Endothelial cell of umbilical vein (primary cell): ENCODE results near the gene MAP4K5. TPM values are rescaled to one million over a fixed set of nuclear protein-coding genes. Genes with fewer than 3 reads are reported as not detected.

Source experiments
- BruUV-seq: library from RNA; stranded (reverse); fragments of 400-500 nt; replicated peaks from 2 replicates; lab custom pipeline; 2021; lab: Mats Ljungman, UMichigan
- CTCF ChIA-PET: fragments of 300-600, 350-600 bp; sonication (Branson Sonifier 250); formaldehyde crosslinking; loops from one replicate; lab custom pipeline; 2021; ENCODE audit warnings: antibody characterized with exemption, inconsistent platforms; lab: Charles Lee
- POLR2A ChIA-PET: fragments of 300-600, 350-600 bp; sonication (Branson Sonifier 250); formaldehyde crosslinking; loops from one replicate; lab custom pipeline; 2021; ENCODE audit warnings: antibody characterized with exemption, inconsistent platforms; lab: Charles Lee
- DNase-seq: peaks from one replicate; pipeline ENCODE4 v3.0.0-alpha.2; 2011; ENCODE audit warnings: low read depth, low spot score
- FAIRE-seq: peaks from 2 replicates; lab custom pipeline; 2011; peaks lifted over from hg19 to GRCh38; lab: Jason Lieb, UNC
- H2AFZ ChIP-seq: 2 replicates; pipeline ENCODE4 v1.6.0; 2012; ENCODE audit warnings: low read depth, low read length, control low read depth, inconsistent platforms
- H3K27ac ChIP-seq: 2 replicates; pipeline ENCODE4 v1.5.1; 2011; ENCODE audit warnings: low read depth, mild to moderate bottlenecking, control low read depth, low read length, moderate library complexity; ENCODE audit not compliant: insufficient read depth
- H3K27me3 ChIP-seq, 2 experiments: 2 replicates each; pipeline versions ENCODE4 v1.6.0 to v1.6.1; 2011; ENCODE audit warnings: low read length in 2 of 2, mixed read lengths in 1 of 2; ENCODE audit not compliant: control insufficient read depth in 2 of 2, insufficient read depth in 2 of 2
- H3K36me3 ChIP-seq, 2 experiments: 2 replicates in 1 of 2; 3 replicates in 1 of 2; pipeline ENCODE4 v1.5.1; 2011; ENCODE audit warnings: low read length in 2 of 2, mild to moderate bottlenecking in 1 of 2, moderate library complexity in 1 of 2; ENCODE audit not compliant: control insufficient read depth in 2 of 2, insufficient read depth in 2 of 2; ENCODE audit errors: extremely low read depth in 1 of 2
- H3K4me1 ChIP-seq: 3 replicates; pipeline ENCODE4 v1.5.1; 2011; ENCODE audit warnings: mild to moderate bottlenecking, low read length; ENCODE audit not compliant: control insufficient read depth, insufficient read depth; ENCODE audit errors: extremely low read depth
- H3K4me2 ChIP-seq: 2 replicates; pipeline ENCODE4 v1.6.1; 2011; ENCODE audit warnings: low read length, control low read depth, mixed read lengths; ENCODE audit not compliant: insufficient read depth
- H3K4me3 ChIP-seq, 3 experiments: fragments of 200-600 bp in 1 of 3; sonication (generic), shearing (Covaris generic) in 1 of 3; replicated peaks in 1 of 3; 2 replicates each; pipeline ENCODE4 v1.5.1; 2011 to 2016; ENCODE audit warnings: control low read depth in 3 of 3, low read length in 3 of 3, mild to moderate bottlenecking in 2 of 3, inconsistent platforms in 1 of 3, low read depth in 1 of 3, moderate library complexity in 1 of 3; ENCODE audit not compliant: insufficient read depth in 1 of 3
- H3K79me2 ChIP-seq: 2 replicates; pipeline ENCODE4 v1.6.0; 2012; ENCODE audit warnings: low read length, inconsistent platforms; ENCODE audit not compliant: control insufficient read depth, insufficient read depth
- H3K9ac ChIP-seq: replicated peaks from 2 replicates; pipeline ENCODE3; 2011; ENCODE audit warnings: low read length, control low read depth; ENCODE audit not compliant: insufficient read depth; ENCODE audit errors: extremely low read depth
- H3K9me1 ChIP-seq: replicated peaks from 3 replicates; pipeline ENCODE4 v1.6.0; 2011; ENCODE audit warnings: mild to moderate bottlenecking, low read length; ENCODE audit not compliant: control insufficient read depth, insufficient read depth; ENCODE audit errors: extremely low read depth
- H3K9me3 ChIP-seq: replicated peaks from 2 replicates; pipeline ENCODE4 v1.5.1; 2012; ENCODE audit warnings: low read length, inconsistent platforms; ENCODE audit not compliant: control insufficient read depth, insufficient read depth
- H4K20me1 ChIP-seq: replicated peaks from 2 replicates; pipeline ENCODE3; 2011; ENCODE audit warnings: mild to moderate bottlenecking, low read length; ENCODE audit not compliant: control insufficient read depth, insufficient read depth; ENCODE audit errors: extremely low read depth
- CTCF ChIP-seq, 2 donors: IDR thresholded peaks; 1 replicate in 1 of 2; 2 replicates in 1 of 2; pipeline ENCODE4 v1.5.1; 2011; ENCODE audit warnings: low read length in 2 of 2, mild to moderate bottlenecking in 2 of 2, moderate library complexity in 2 of 2, control low read depth in 1 of 2, inconsistent platforms in 1 of 2, low read depth in 1 of 2; ENCODE audit not compliant: insufficient read depth in 1 of 2; ENCODE audit errors: extremely low read depth in 1 of 2
- EZH2 ChIP-seq: IDR thresholded peaks from 2 replicates; pipeline ENCODE4 v1.6.1; 2012; ENCODE audit warnings: borderline replicate concordance, low read depth, mild to moderate bottlenecking, moderate library complexity, low read length, inconsistent platforms; ENCODE audit not compliant: severe bottlenecking
- FOS ChIP-seq: IDR thresholded peaks from 2 replicates; pipeline ENCODE4 v1.6.1; 2011; ENCODE audit warnings: mild to moderate bottlenecking, low read length, moderate library complexity, borderline replicate concordance; ENCODE audit not compliant: insufficient read depth
- GATA2 ChIP-seq: IDR thresholded peaks from 2 replicates; pipeline ENCODE4 v1.7.0; 2011; ENCODE audit warnings: low read depth, mild to moderate bottlenecking, moderate library complexity, mixed read lengths, low read length; ENCODE audit not compliant: insufficient read length, insufficient read depth
- JUN ChIP-seq: IDR thresholded peaks from 2 replicates; pipeline ENCODE4 v1.6.1; 2011; ENCODE audit warnings: borderline replicate concordance, low read depth; ENCODE audit not compliant: insufficient read length, insufficient read depth
- MYC ChIP-seq: IDR thresholded peaks from one replicate; pipeline ENCODE4 v1.6.1; 2011; ENCODE audit warnings: mild to moderate bottlenecking, low read depth, low read length
- POLR2AphosphoS5 ChIP-seq: IDR thresholded peaks from 2 replicates; pipeline ENCODE4 v1.6.1; 2012; ENCODE audit warnings: low read depth, mild to moderate bottlenecking, control low read depth, low read length, moderate library complexity; ENCODE audit not compliant: insufficient read depth
- dilution Hi-C: fragments of 300-500 bp; cut with MboI; formaldehyde crosslinking; loops from one replicate; pipeline ENCODE4 v1.15.0; 2019; ENCODE audit warnings: low sequenced_read_pairs; ENCODE audit not compliant: extremely low pct_ligation_motif_present
- intact Hi-C: fragments of 100-400 bp; cut with micrococcal nuclease; formaldehyde crosslinking; loops from one replicate; pipeline ENCODE4 v1.10.0; 2022
- polyA plus RNA-seq, 4 experiments: library from polyadenylated mRNA; depleted of rRNA in 3 of 4; stranded (reverse) in 3 of 4; unstranded in 1 of 4; fragments of >200 nt; gene quantifications; 2 replicates each; pipeline versions ENCODE4 v1.2.1 to v1.2.3, GENCODE V29; 2011 to 2012; ENCODE audit warnings: missing spikeins in 1 of 4
- total RNA-seq: library from RNA; stranded (reverse); gene quantifications from 2 replicates; pipeline ENCODE4 v1.2.3, GENCODE V29; 2021

The MAP4K5 gene
- total and polyA plus RNA-seq, 2 donors (not counting 3 experiments of a cell fraction or from before 2014, with no cell fraction given): 17.4 to 73.7 TPM

- Histone ChIP-seq H3K36me3 (no peaks in the 10 kb centered on the region), H3K27me3 (peaks cover 0 to 3% of the 10 kb centered on the region in 2 experiments), H3K4me1 (peaks cover 21% of the 10 kb centered on the region), H3K27ac (no peak overlapping the region), H3K9me3 (no peaks in the 10 kb centered on the region), H4K20me1 (no peaks in the 10 kb centered on the region), H3K9me1 (no peaks in the 10 kb centered on the region), H3K9ac (no peak overlapping the region), H3K79me2 (peaks cover 28% of the 10 kb centered on the region), H3K4me2 (no peak overlapping the region), H2AFZ (no peak overlapping the region), H3K4me3 (no peak overlapping the region)
- DNase-seq: no peak
- TF ChIP-seq MYC: no peak
- no peak for TF ChIP-seq GATA2
- no peak for TF ChIP-seq EZH2
- TF ChIP-seq JUN: no peak
- TF ChIP-seq CTCF (IDR thresholded peaks at IDR 0.05; ENCODE audit: extremely low read depth in 1 of 2, insufficient read depth in 1 of 2, low read depth in 1 of 2, low read length in 2 of 2): no peak
- TF ChIP-seq FOS: no peak
- no peak for TF ChIP-seq POLR2AphosphoS5
- intact Hi-C loops: loop anchor here (5.0 kb wide), 2 partner anchors 367 to 767 kb away; partner anchors contain the start of gene KLHDC2
- no TSS peak for BruUV-seq
- POLR2A ChIA-PET: no interaction called here
- CTCF ChIA-PET: interaction anchor here (1.2 kb wide), 1 partner anchor 216 kb away, joined by 4 read pairs; no protein-coding TSS in a partner anchor
- dilution Hi-C loops: no loop called here
- no peak for FAIRE-seq
These were observed 2.0 kb upstream of the MAP4K5 start for GRCh38 chr14:50534416-50534815.
